ENCODE data around the gene ZNF579. TPM values are rescaled to one million over a fixed set of nuclear protein-coding genes. Genes with fewer than 3 reads are reported as not detected.

The ZNF579 gene
- total and polyA plus RNA-seq, 8 donors, result 6.5 to 16.1 (median 9.4) TPM

GRCh38 chr19:55592391-55593090 is 11.9 kb upstream of the ZNF579 start:
- intact Hi-C loops (cut with DNase I), result no loop called here
- FAIRE-seq (no peak), ATAC-seq (no peak), DNase-seq (peak in 3 of 6 donors; percentile 10 to 65 (median 42))
- Histone ChIP-seq H3K9me3 (no peaks in the 10 kb centered on the region), H3K27ac (no peak overlapping the region), H3K27me3 (no peaks in the 10 kb centered on the region), H3K36me3 (peaks cover 0 to 19% (median 3%) of the 10 kb centered on the region in 3 donors), H3K4me3 (no peak overlapping the region), H3K4me1 (no peaks in the 10 kb centered on the region)
- TF ChIP-seq CTCF (IDR thresholded peaks at IDR 0.05), result no peak
- WGBS, 2 donors, result 91 to 95% methylated on average over 56 to 73 of the region's 73 CpGs

GRCh38 chr19:55591555-55591954 is 10.9 kb upstream of the ZNF579 start:
- intact Hi-C loops (cut with DNase I), result no loop called here
- WGBS, 2 donors, result 76 to 77% methylated on average over 10 of the region's 10 CpGs
- Histone ChIP-seq H3K27me3 (no peaks in the 10 kb centered on the region), H3K9me3 (no peaks in the 10 kb centered on the region), H3K4me3 (no peak overlapping the region), H3K36me3 (peaks cover 0 to 17% (median 3%) of the 10 kb centered on the region in 3 donors), H3K27ac (no peak overlapping the region), H3K4me1 (peaks cover 4 to 5% (median 4%) of the 10 kb centered on the region in 3 donors)
- no peak for DNase-seq
- no peak for ATAC-seq
- no peak for FAIRE-seq
- no peak for TF ChIP-seq CTCF (IDR thresholded peaks at IDR 0.05)

GRCh38 chr19:55590617-55591016 is 10.0 kb upstream of the ZNF579 start:
- H3K27ac ChIP-seq, result no peak overlapping the region
- no peaks in the 10 kb centered on the region for H3K27me3 ChIP-seq
- H3K4me1 ChIP-seq, result peaks cover 8 to 11% (median 9%) of the 10 kb centered on the region in 3 donors
- FAIRE-seq (no peak), DNase-seq (peak in 1 of 6 donors; percentile 10), ATAC-seq (no peak)
- intact Hi-C loops (cut with DNase I), result no loop called here
- H3K9me3 ChIP-seq, result no peaks in the 10 kb centered on the region
- peaks cover 0 to 8% (median 3%) of the 10 kb centered on the region in 3 donors for H3K36me3 ChIP-seq
- no peak for TF ChIP-seq CTCF (IDR thresholded peaks at IDR 0.05)
- no peak overlapping the region for H3K4me3 ChIP-seq
- 68 to 72% methylated on average over 10 of the region's 10 CpGs for WGBS, 2 donors

- H3K36me3 ChIP-seq, result peaks cover 0 to 4% (median 0%) of the 10 kb centered on the region in 3 donors
- H3K4me1 ChIP-seq, result peaks cover 8 to 12% (median 11%) of the 10 kb centered on the region in 3 donors
- no peak for ATAC-seq
- no peaks in the 10 kb centered on the region for H3K9me3 ChIP-seq
- H3K27ac ChIP-seq, result no peak overlapping the region
- H3K4me3 ChIP-seq, result no peak overlapping the region
- intact Hi-C loops (cut with DNase I), result no loop called here
- no peaks in the 10 kb centered on the region for H3K27me3 ChIP-seq
- no peak for DNase-seq
- WGBS, 2 donors, result 43 to 50% methylated on average over 7 of the region's 7 CpGs
- FAIRE-seq, result no peak
- TF ChIP-seq CTCF (IDR thresholded peaks at IDR 0.05), result no peak
These were observed 9.5 kb upstream of the ZNF579 start for GRCh38 chr19:55590109-55590508.

- TF ChIP-seq CTCF (IDR thresholded peaks at IDR 0.05), result no peak
- intact Hi-C loops (cut with DNase I), result no loop called here
- Histone ChIP-seq H3K36me3 (peaks cover 0 to 4% (median 0%) of the 10 kb centered on the region in 3 donors), H3K4me3 (no peak overlapping the region), H3K9me3 (no peaks in the 10 kb centered on the region), H3K4me1 (peaks cover 8 to 12% (median 11%) of the 10 kb centered on the region in 3 donors), H3K27ac (no peak overlapping the region), H3K27me3 (no peaks in the 10 kb centered on the region)
- FAIRE-seq, result no peak
- 68 to 86% methylated on average over 8 of the region's 8 CpGs for WGBS, 2 donors
- ATAC-seq, result no peak
- no peak for DNase-seq
These were observed 8.1 kb upstream of the ZNF579 start for GRCh38 chr19:55588738-55589137.
